ENCODE measurements around the gene MGAT4B. TPM values are rescaled to one million over a fixed set of nuclear protein-coding genes. Genes with fewer than 3 reads are reported as not detected.

Gene MGAT4B
- polyA plus RNA-seq, 2 of the 4 experiments (the other 2 are of a cell fraction), result 57.4 to 166 TPM

- no peak for TF ChIP-seq BCL3 (IDR thresholded peaks at IDR 0.05)
- no peak for TF ChIP-seq PHF8 (IDR thresholded peaks at IDR 0.05; ENCODE audit: borderline replicate concordance, low read depth)
- no peak for TF ChIP-seq RAD21 (conservative IDR thresholded peaks at IDR 0.05 in 1 of 2, IDR thresholded peaks at IDR 0.05 in 1 of 2)
- no peak for TF ChIP-seq ZC3H11A (IDR thresholded peaks at IDR 0.05)
- no peak for TF ChIP-seq CEBPB (IDR thresholded peaks at IDR 0.05)
- TF ChIP-seq SREBF2 (IDR thresholded peaks at IDR 0.05), result no peak
- no peak for TF ChIP-seq CHD4 (IDR thresholded peaks at IDR 0.05; ENCODE audit: borderline replicate concordance)
- TF ChIP-seq HOXB5 (CRISPR knock-in tag; IDR thresholded peaks at IDR 0.05), result no peak
- TF ChIP-seq KDM1A (IDR thresholded peaks at IDR 0.05; ENCODE audit: low read depth), result no peak
- TF ChIP-seq FOXS1 (CRISPR knock-in tag; IDR thresholded peaks at IDR 0.05), result no peak
- no peak for TF ChIP-seq CTCF (IDR thresholded peaks at IDR 0.05)
- no peak for TF ChIP-seq CHD2 (IDR thresholded peaks at IDR 0.05; ENCODE audit: low read length, partially characterized antibody)
- TF ChIP-seq ATOH8 (CRISPR knock-in tag; IDR thresholded peaks at IDR 0.05; ENCODE audit: low read depth), result no peak
- TF ChIP-seq MAFK (IDR thresholded peaks at IDR 0.05; ENCODE audit: partially characterized antibody), result peak; percentile 4
- peak; percentile 81; the same call in 1 of the 2 replicates for TF ChIP-seq FOSB (CRISPR knock-in tag; IDR thresholded peaks at IDR 0.05)
- no peak for TF ChIP-seq BHLHE40 (IDR thresholded peaks at IDR 0.05; ENCODE audit: low read depth, low read length)
- 0 out of 2 replicates have a peak, but pooled peaks have one; percentile 12 for TF ChIP-seq TP53 (CRISPR knock-in tag; IDR thresholded peaks at IDR 0.05)
- TF ChIP-seq KDM5A (IDR thresholded peaks at IDR 0.05), result no peak
- TF ChIP-seq HES2 (IDR thresholded peaks at IDR 0.05), result no peak
- no peak for TF ChIP-seq NFE2L2 (conservative IDR thresholded peaks at IDR 0.05; ENCODE audit: low read length)
- TF ChIP-seq EP300 (IDR thresholded peaks at IDR 0.05), result no peak
- no peak for TF ChIP-seq SMC3 (IDR thresholded peaks at IDR 0.05)
- TF ChIP-seq HEYL (CRISPR knock-in tag; IDR thresholded peaks at IDR 0.05), result no peak
- TF ChIP-seq JUNB (IDR thresholded peaks at IDR 0.05), result no peak
- no peak for TF ChIP-seq E2F6 (IDR thresholded peaks at IDR 0.05; ENCODE audit: borderline replicate concordance, low read depth)
- TF ChIP-seq ZSCAN20 (CRISPR knock-in tag; IDR thresholded peaks at IDR 0.05), result no peak
- TF ChIP-seq ESRRA (IDR thresholded peaks at IDR 0.05; ENCODE audit: borderline replicate concordance, low read length), result no peak
- 0 out of 2 replicates have a peak, but pooled peaks have one; percentile 41 for TF ChIP-seq TFCP2L1 (CRISPR knock-in tag; IDR thresholded peaks at IDR 0.05)
- no peak for TF ChIP-seq EHMT2 (IDR thresholded peaks at IDR 0.05; ENCODE audit: low read depth)
- no peak for TF ChIP-seq MAX (IDR thresholded peaks at IDR 0.05)
- TF ChIP-seq POLR2AphosphoS2 (conservative IDR thresholded peaks at IDR 0.05; ENCODE audit: low read length), result peak; percentile 88; the same call in 1 of the 2 replicates
- no peak for TF ChIP-seq EHF (CRISPR knock-in tag; IDR thresholded peaks at IDR 0.05)
- TF ChIP-seq FOSL2 (IDR thresholded peaks at IDR 0.05), result no peak
- TF ChIP-seq FOSL2 (CRISPR knock-in tag; IDR thresholded peaks at IDR 0.05), result no peak
- no peak for TF ChIP-seq CBX2 (IDR thresholded peaks at IDR 0.05; ENCODE audit: borderline replicate concordance, low read depth)
- no peak for TF ChIP-seq RARB (CRISPR knock-in tag; IDR thresholded peaks at IDR 0.05)
- TF ChIP-seq RNF2 (IDR thresholded peaks at IDR 0.05; ENCODE audit: borderline replicate concordance, low read depth), result no peak
Measured at GRCh38 chr5:179837076-179838011, 30.7 kb upstream of the MGAT4B start (continued).
